Pancreas (tissue), 10 donors: Measurements from ENCODE around the gene CPED1. TPM values are rescaled to one million over a fixed set of nuclear protein-coding genes. Genes with fewer than 3 reads are reported as not detected.
"Not testable (repeated sequence)": the region's sequence is repeated elsewhere in the genome, so short reads cannot be mapped to it uniquely, and the experiment has no call there.

ENCODE experiments used
- ATAC-seq, 4 donors: fragments of 200-7000 bp; cut with Tn5 transposase; one replicate each; pipeline versions ENCODE4 v1.8.0 to v1.9.1; 2020; ENCODE audit warnings: mild to moderate bottlenecking in 4 of 4, moderate library complexity in 4 of 4
- DNase-seq, 6 donors: peaks; one replicate each; pipeline ENCODE4 v3.0.0-alpha.2; 2020
- FAIRE-seq: peaks from 2 replicates; lab custom pipeline; 2012; peaks lifted over from hg19 to GRCh38; lab: Jason Lieb, UNC
- H3K27ac ChIP-seq, 4 donors: fragments of 200-600 bp; sonication (generic); 1 replicate in 3 of 4; 2 replicates in 1 of 4; pipeline versions ENCODE4 v1.5.0 to v1.8.0; 2020
- H3K27me3 ChIP-seq, 4 donors: fragments of 200-600 bp; one replicate each; pipeline ENCODE4 v1.8.0; 2021
- H3K36me3 ChIP-seq, 3 donors: fragments of 200-600 bp; sonication (generic) in 1 of 3; one replicate each; pipeline versions ENCODE4 v1.5.0 to v1.8.0; 2020 to 2021
- H3K4me1 ChIP-seq, 3 donors: fragments of 200-600 bp; one replicate each; pipeline ENCODE4 v1.8.0; 2021
- H3K4me3 ChIP-seq, 4 donors: fragments of 200-600 bp; sonication (generic) in 2 of 4; one replicate each; pipeline versions ENCODE4 v1.5.0 to v1.8.0; 2020 to 2021
- H3K9me3 ChIP-seq, 4 donors: fragments of 200-600 bp; one replicate each; pipeline ENCODE4 v1.8.0; 2021
- WGBS, 2 donors: extraction: QIAGEN DNeasy Blood & Tissue Kit; methylation state at CpG; one replicate each; pipeline ENCODE4 v1.1.7; 2013; 5-methylcytosine and 5-hydroxymethylcytosine counted together
- intact Hi-C, 3 donors: fragments of 100-400 bp; cut with DNase I; formaldehyde crosslinking; loops; one replicate each; pipeline versions ENCODE4 v1.11.1 to v1.14.2; 2022
- polyA plus RNA-seq, 2 donors: library from polyadenylated mRNA; stranded (reverse); fragments of 200-250 nt; gene quantifications; one replicate each; pipeline ENCODE4 v1.2.3, GENCODE V29; 2013
- total RNA-seq, 6 donors: library from RNA; stranded (reverse); fragmentation: NEBNext Ultra II Directional in 4 of 6; extraction: Animal tissue kit (Norgen Biotek cat#: 25700) in 4 of 6; gene quantifications; one replicate each; pipeline versions ENCODE4 v1.2.1 to v1.2.4, GENCODE V29; 2021 to 2023
- TF ChIP-seq, protein P1 (sequence below), 4 donors: fragments of 200-600 bp; sonication (generic) in 3 of 4; IDR thresholded peaks; one replicate each; pipeline versions ENCODE4 v1.5.0 to v1.8.0; 2021; ENCODE audit warnings: antibody characterized with exemption in 4 of 4
- donor health status: healthy with polysubstance abuse.
- donor health status: DM: no; HTN: no; CAD: no; lungs with moderate emphysema.
- donor health status: DM: no; HTN: no; CAD: no.
- donor health status: control.
- donor health status: control.
- donor health status: Bipolar disorder and iron deficiency.
- donor health status: DM: yes; HTN: yes; CAD: no.
- donor health status: DM: no; HTN: no; CAD: no.
- donor health status: DM: no; HTN: no; CAD: no.
- donor health status: DM: yes; HTN: yes; CAD: no.

CPED1 gene
- total and polyA plus RNA-seq, 8 donors, result 0.57 to 6.1 (median 1.3) TPM

DNA sequence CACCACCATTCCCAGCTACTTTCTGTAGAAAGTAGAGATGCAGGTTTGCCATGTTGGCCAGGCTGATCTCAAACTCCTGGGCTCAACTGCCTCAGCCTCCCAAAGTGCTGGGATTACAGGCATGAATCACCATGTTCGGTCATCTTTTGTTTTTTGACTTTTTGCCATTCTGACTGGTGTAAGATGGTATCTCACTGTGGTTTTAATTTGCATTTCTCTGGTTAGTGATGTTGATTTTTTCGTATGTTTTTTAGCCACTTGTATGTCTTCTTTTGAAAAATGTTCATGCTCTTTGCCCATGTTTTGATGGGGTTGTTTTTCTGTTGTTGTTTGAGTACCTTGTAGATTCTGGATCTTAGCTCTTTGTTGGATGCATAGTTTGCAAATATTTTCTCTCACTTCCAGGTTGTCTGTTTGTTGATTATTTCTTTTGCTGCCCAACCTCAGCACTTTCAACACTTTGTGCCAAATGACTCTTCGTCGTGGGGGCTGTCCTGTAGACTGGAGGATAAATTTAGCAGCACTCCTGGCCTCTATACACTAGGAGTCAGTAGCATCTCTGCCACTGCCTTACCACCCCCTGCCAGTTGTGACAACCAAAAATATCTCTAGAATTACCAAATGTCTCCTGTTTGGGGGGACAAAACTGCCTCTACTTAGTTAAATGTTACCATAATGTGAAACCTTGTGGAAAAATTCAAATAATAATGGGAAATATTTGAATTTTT is 6.5 kb upstream of the CPED1 start:
- H3K27me3 ChIP-seq, result no peaks in the 10 kb centered on the region
- H3K27ac ChIP-seq, result no peak overlapping the region
- WGBS, 2 donors, result 67 to 80% methylated on average over 4 of the region's 4 CpGs
- H3K36me3 ChIP-seq, result no peaks in the 10 kb centered on the region
- DNase-seq (no peak), ATAC-seq (no peak), FAIRE-seq (no peak)
- H3K4me3 ChIP-seq, result no peak overlapping the region
- H3K4me1 ChIP-seq, result no peaks in the 10 kb centered on the region
- TF ChIP-seq, protein P1, sequence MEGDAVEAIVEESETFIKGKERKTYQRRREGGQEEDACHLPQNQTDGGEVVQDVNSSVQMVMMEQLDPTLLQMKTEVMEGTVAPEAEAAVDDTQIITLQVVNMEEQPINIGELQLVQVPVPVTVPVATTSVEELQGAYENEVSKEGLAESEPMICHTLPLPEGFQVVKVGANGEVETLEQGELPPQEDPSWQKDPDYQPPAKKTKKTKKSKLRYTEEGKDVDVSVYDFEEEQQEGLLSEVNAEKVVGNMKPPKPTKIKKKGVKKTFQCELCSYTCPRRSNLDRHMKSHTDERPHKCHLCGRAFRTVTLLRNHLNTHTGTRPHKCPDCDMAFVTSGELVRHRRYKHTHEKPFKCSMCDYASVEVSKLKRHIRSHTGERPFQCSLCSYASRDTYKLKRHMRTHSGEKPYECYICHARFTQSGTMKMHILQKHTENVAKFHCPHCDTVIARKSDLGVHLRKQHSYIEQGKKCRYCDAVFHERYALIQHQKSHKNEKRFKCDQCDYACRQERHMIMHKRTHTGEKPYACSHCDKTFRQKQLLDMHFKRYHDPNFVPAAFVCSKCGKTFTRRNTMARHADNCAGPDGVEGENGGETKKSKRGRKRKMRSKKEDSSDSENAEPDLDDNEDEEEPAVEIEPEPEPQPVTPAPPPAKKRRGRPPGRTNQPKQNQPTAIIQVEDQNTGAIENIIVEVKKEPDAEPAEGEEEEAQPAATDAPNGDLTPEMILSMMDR (IDR thresholded peaks at IDR 0.05), result no peak
- intact Hi-C loops, result loop anchor here in 1 of 3 donors (10.0 kb wide), 1 partner anchor 103 kb away; no protein-coding TSS in a partner anchor
- H3K9me3 ChIP-seq, result no peaks in the 10 kb centered on the region

DNA sequence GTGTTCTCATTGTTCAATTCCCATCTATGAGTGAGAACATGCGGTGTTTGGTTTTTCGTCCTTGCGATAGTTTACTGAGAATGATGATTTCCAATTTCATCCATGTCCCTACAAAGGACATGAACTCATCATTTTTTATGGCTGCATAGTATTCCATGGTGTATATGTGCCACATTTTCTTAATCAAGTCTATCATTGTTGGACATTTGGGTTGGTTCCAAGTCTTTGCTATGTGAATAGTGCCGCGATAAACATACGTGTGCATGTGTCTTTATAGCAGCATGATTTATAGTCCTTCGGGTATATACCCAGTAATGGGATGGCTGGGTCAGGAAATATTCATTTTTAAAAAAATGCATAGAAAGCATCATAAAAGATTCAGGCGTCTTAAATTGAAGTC is 4.9 kb upstream of the CPED1 start:
- FAIRE-seq, result not testable (repeated sequence)

DNA sequence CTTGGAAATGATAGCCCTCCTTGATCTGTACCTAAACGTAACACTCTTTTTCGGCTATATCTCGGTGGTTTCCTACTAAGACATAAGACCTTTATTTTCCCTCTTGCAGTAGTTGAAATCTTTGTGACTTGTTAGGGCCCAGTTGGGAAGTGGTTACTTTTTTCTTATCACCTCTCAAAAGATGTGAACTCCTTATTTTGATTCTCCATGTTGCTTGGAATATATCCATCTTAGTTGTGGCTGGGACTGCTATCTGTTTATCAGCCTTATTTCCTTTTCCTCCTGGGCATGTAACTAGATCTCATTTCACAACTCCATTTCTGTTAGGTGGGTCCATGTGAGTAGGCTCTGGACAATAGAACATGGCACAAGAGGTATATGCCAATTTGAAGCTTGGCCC is 4.1 kb upstream of the CPED1 start:
- no peaks in the 10 kb centered on the region for H3K36me3 ChIP-seq
- H3K4me1 ChIP-seq, result peaks cover 0 to 3% (median 0%) of the 10 kb centered on the region in 3 donors
- H3K4me3 ChIP-seq, result no peak overlapping the region
- DNase-seq (no peak), ATAC-seq (no peak), FAIRE-seq (no peak)
- H3K27ac ChIP-seq, result no peak overlapping the region
- H3K9me3 ChIP-seq, result no peaks in the 10 kb centered on the region
- intact Hi-C loops, result loop anchor here in 1 of 3 donors (10.0 kb wide), 1 partner anchor 100 kb away; no protein-coding TSS in a partner anchor
- no peaks in the 10 kb centered on the region for H3K27me3 ChIP-seq
- WGBS, 2 donors, result 88 to 95% methylated on average over 3 of the region's 3 CpGs
- TF ChIP-seq, protein P1 (IDR thresholded peaks at IDR 0.05), result no peak

More for the DNA sequence above, 4.9 kb upstream of the CPED1 start:
- not testable (repeated sequence) for H3K27ac ChIP-seq, H3K9me3 ChIP-seq, H3K4me1 ChIP-seq, H3K27me3 ChIP-seq, DNase-seq, H3K4me3 ChIP-seq, H3K36me3 ChIP-seq, ATAC-seq
- WGBS, 2 donors, result 87 to 91% methylated on average over 5 of the region's 8 CpGs
- intact Hi-C loops, result loop anchor here in 1 of 3 donors (10.0 kb wide), 1 partner anchor 101 kb away; no protein-coding TSS in a partner anchor

DNA sequence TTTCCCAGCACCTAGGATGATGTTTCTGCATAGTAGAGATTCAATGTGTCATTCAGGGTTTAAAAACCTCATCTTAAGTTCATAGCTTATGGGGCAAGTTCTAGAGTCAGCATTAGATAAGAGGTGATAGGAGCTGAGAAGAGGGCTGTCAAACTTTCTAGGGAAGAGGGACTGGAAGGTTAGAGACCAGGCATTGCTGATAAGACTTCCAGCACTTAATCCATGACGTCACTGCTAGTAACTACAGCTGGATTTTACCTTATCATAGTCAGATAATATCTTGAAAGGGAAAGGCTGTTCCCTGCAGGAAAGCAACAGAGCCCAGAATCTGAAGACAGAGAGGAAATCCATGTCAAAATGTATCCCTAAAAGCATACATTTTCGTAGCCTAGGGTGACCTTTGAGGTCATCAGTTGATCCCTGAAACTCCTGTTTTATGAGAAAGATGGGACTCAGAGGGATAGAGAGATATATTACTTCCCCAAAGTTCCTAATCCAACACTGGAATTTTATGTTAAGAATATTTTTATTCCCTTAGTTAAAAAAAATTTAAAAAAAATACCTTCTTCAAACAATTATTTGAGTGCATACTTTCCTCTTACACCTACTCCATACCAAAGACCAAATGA is 3.3 kb upstream of the CPED1 start:
- 25 to 37% methylated on average over 2 of the region's 2 CpGs for whole genome bisulfite sequencing, 2 donors
- H3K27me3 ChIP-seq, result no peaks in the 10 kb centered on the region
- ATAC-seq, result no peak
- H3K27ac ChIP-seq, result no peak overlapping the region
- TF ChIP-seq, protein P1 (IDR thresholded peaks at IDR 0.05), result no peak
- no peak overlapping the region for H3K4me3 ChIP-seq
- no peaks in the 10 kb centered on the region for H3K9me3 ChIP-seq
- no peak for FAIRE-seq
- H3K36me3 ChIP-seq, result no peaks in the 10 kb centered on the region
- peaks cover 0 to 3% (median 0%) of the 10 kb centered on the region in 3 donors for H3K4me1 ChIP-seq
- intact Hi-C loops, result loop anchor here in 1 of 3 donors (10.0 kb wide), 1 partner anchor 100 kb away; no protein-coding TSS in a partner anchor
- no peak for DNase-seq

DNA sequence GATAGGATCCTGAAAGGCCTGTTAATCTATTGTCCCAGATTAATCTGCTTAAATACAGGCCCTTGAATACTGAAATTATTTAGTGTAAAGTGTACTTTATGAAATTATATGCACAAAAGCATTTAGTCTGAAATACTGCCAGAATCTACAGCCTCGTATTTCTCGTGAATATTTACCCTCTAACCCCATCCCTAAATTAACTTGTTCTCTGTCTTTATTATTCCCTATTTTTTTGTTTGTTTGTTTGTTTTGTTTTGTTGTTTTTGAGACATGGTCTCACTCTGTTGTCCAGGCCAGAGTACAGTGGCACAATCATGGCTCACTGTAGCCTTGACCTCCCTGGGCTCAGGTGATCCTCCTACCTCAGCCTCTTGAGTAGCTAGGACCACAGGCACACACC is 2.7 kb upstream of the CPED1 start:
- H3K27me3 ChIP-seq, result peaks cover 0 to 4% (median 2%) of the 10 kb centered on the region in 4 donors
- ATAC-seq, result no peak
- no peak for FAIRE-seq
- 69 to 79% methylated on average over 2 of the region's 2 CpGs for WGBS, 2 donors
- DNase-seq, result no peak
- H3K36me3 ChIP-seq, result no peaks in the 10 kb centered on the region
- TF ChIP-seq, protein P1 (IDR thresholded peaks at IDR 0.05), result no peak
- no peaks in the 10 kb centered on the region for H3K9me3 ChIP-seq
- intact Hi-C loops, result loop anchor here in 2 of 3 donors (2.0 to 10.0 kb wide), 2 partner anchors 97 to 99 kb away; no protein-coding TSS in a partner anchor
- H3K27ac ChIP-seq, result no peak overlapping the region
- peaks cover 0 to 3% (median 0%) of the 10 kb centered on the region in 3 donors for H3K4me1 ChIP-seq
- no peak overlapping the region for H3K4me3 ChIP-seq
